Mesenchymal stem cell (in vitro differentiated cells and primary cell): ENCODE results near the gene HOXB4.

ENCODE experiments used
- DNase-seq: peaks from one replicate; pipeline ENCODE4 v3.0.0-alpha.2; 2013
- H2AFZ ChIP-seq: one replicate; pipeline ENCODE4 v1.6.1; 2013; ENCODE audit warnings: low read depth, mild to moderate bottlenecking, control low read depth, inconsistent platforms, low read length, moderate library complexity
- H2AK5ac ChIP-seq: 2 replicates; pipeline ENCODE4 v1.6.1; 2013; ENCODE audit warnings: low read length, moderate library complexity, mild to moderate bottlenecking, inconsistent platforms; ENCODE audit not compliant: severe bottlenecking
- H2BK120ac ChIP-seq: one replicate; pipeline ENCODE4 v1.6.1; 2013; ENCODE audit warnings: low read depth, mild to moderate bottlenecking, inconsistent platforms, low read length, moderate library complexity
- H2BK12ac ChIP-seq, 2 experiments: one replicate each; pipeline ENCODE4 v1.6.1; 2013; ENCODE audit warnings: inconsistent platforms in 2 of 2, low read length in 2 of 2, mild to moderate bottlenecking in 2 of 2, moderate library complexity in 2 of 2, control low read depth in 1 of 2
- H2BK15ac ChIP-seq: one replicate; pipeline ENCODE4 v1.6.1; 2013; ENCODE audit warnings: mild to moderate bottlenecking, low read depth, inconsistent platforms; ENCODE audit not compliant: poor library complexity, severe bottlenecking
- H2BK5ac ChIP-seq: 2 replicates; pipeline ENCODE4 v1.6.1; 2013; ENCODE audit warnings: low read depth, mild to moderate bottlenecking, low read length, control low read depth, inconsistent platforms; ENCODE audit not compliant: poor library complexity, severe bottlenecking
- H3K14ac ChIP-seq, 2 experiments: one replicate each; pipeline ENCODE4 v1.6.1; 2013; ENCODE audit warnings: inconsistent platforms in 2 of 2, low read length in 2 of 2, control low read depth in 1 of 2, mild to moderate bottlenecking in 1 of 2, moderate library complexity in 1 of 2
- H3K18ac ChIP-seq, 2 experiments: one replicate each; pipeline ENCODE4 v1.6.1; 2013; ENCODE audit warnings: inconsistent platforms in 2 of 2, low read length in 2 of 2, control low read depth in 1 of 2, low read depth in 1 of 2, mild to moderate bottlenecking in 1 of 2
- H3K23ac ChIP-seq, 2 experiments: one replicate each; pipeline ENCODE4 v1.6.1; 2013; ENCODE audit warnings: inconsistent platforms in 2 of 2, low read length in 2 of 2, mild to moderate bottlenecking in 2 of 2, moderate library complexity in 2 of 2, control low read depth in 1 of 2
- H3K27ac ChIP-seq: 2 replicates; pipeline ENCODE4 v1.5.1; 2013; ENCODE audit warnings: mild to moderate bottlenecking, moderate library complexity, low read length, control low read depth, inconsistent platforms; ENCODE audit not compliant: poor library complexity, severe bottlenecking
- H3K27me3 ChIP-seq, 2 experiments: 2 replicates each; pipeline versions ENCODE4 v1.6.1 to v1.7.0; 2013; ENCODE audit warnings: low read length in 2 of 2, mild to moderate bottlenecking in 2 of 2, moderate library complexity in 2 of 2, control low read depth in 1 of 2, inconsistent platforms in 1 of 2; ENCODE audit not compliant: control insufficient read depth in 1 of 2, insufficient read depth in 1 of 2
- H3K36me3 ChIP-seq, 2 experiments: 2 replicates each; pipeline versions ENCODE4 v1.6.1 to v1.7.0; 2013; ENCODE audit warnings: low read length in 2 of 2, control low read depth in 1 of 2, inconsistent platforms in 1 of 2, low read depth in 1 of 2, mild to moderate bottlenecking in 1 of 2; ENCODE audit not compliant: insufficient read depth in 2 of 2, control insufficient read depth in 1 of 2
- H3K4ac ChIP-seq, 2 experiments: one replicate each; pipeline ENCODE4 v1.6.1; 2013; ENCODE audit warnings: inconsistent platforms in 2 of 2, low read length in 2 of 2, mild to moderate bottlenecking in 2 of 2, moderate library complexity in 2 of 2, control low read depth in 1 of 2, low read depth in 1 of 2
- H3K4me1 ChIP-seq: 2 replicates; pipeline ENCODE4 v1.6.1; 2013; ENCODE audit warnings: low read depth, low read length, control low read depth; ENCODE audit not compliant: control insufficient read depth, insufficient read depth
- H3K4me2 ChIP-seq: 2 replicates; pipeline ENCODE4 v1.6.1; 2013; ENCODE audit warnings: low read length, mild to moderate bottlenecking, inconsistent platforms; ENCODE audit not compliant: poor library complexity, severe bottlenecking
- H3K4me3 ChIP-seq, 2 experiments: 2 replicates each; pipeline versions ENCODE4 v1.5.1 to v1.7.0; 2013; ENCODE audit warnings: low read length in 2 of 2, mild to moderate bottlenecking in 2 of 2, control low read depth in 1 of 2, low read depth in 1 of 2; ENCODE audit not compliant: insufficient read depth in 1 of 2
- H3K79me1 ChIP-seq: replicated peaks from 2 replicates; pipeline ENCODE4 v1.6.1; 2013; ENCODE audit warnings: mild to moderate bottlenecking, control low read depth, low read length, inconsistent platforms; ENCODE audit not compliant: poor library complexity, severe bottlenecking
- H3K9ac ChIP-seq: 2 replicates; pipeline ENCODE4 v1.7.0; 2013; ENCODE audit warnings: mild to moderate bottlenecking, low read length, moderate library complexity
- H3K9me3 ChIP-seq: 2 replicates; pipeline ENCODE4 v1.7.0; 2013; ENCODE audit warnings: mild to moderate bottlenecking, low read length; ENCODE audit not compliant: control insufficient read depth
- H4K8ac ChIP-seq: one replicate; pipeline ENCODE4 v1.6.1; 2013; ENCODE audit warnings: inconsistent platforms, mild to moderate bottlenecking, low read length, moderate library complexity
- H4K91ac ChIP-seq: one replicate; pipeline ENCODE4 v1.6.1; 2013; ENCODE audit warnings: mild to moderate bottlenecking, low read length, inconsistent platforms
- WGBS: methylation state at CpG from one replicate; pipeline ENCODE4 v1.1.7; 2013; ENCODE audit warnings: mixed read lengths; 5-methylcytosine and 5-hydroxymethylcytosine counted together

The HOXB4 gene

DNA sequence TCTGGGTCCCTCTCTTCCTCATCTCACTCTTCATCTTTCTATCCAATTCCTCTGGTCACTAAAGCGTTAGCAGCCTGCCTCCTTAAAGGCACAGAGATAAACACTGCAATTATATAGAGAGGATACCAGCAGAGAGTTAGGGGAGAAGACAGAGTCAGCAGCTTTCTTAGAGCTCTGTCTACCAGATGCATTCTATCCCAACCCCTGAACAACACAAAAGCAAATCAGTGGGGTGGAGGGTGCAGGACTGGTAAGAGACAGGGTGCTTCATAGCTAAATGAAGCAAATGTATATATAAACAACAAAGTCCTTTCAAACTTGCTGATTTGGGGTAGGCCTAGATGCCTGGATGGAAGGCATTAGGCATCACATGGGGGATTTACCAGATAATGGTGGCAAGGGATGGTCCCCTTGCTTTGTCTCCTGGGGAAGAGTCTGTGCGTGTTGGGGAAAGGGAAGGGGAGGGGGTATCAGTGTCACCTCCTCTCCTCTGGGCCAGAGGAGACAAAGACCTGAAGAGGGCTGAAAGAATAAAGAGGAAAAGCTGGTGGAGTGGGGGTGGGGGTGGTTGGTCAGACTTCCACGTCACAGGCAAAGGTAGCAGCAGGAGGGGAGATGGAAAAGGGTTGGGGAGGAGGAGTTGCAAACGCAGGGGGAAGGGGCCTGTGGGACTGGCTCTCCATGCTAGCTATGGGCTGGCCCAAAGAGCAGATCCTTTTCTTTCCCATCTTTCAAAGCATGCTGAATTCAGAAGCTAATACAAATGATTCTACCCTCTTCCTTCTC is 12.0 kb downstream of the HOXB4 start:
- Histone ChIP-seq H2BK12ac (peak overlapping the region; percentile 12 to 29), H3K36me3 (peaks cover 11 to 26% of the 10 kb centered on the region in 2 experiments), H2BK120ac (peak overlapping the region; percentile 21), H3K4me3 (peak overlapping the region in 1 of 2 experiments; percentile 30), H3K27me3 (no peaks in the 10 kb centered on the region), H3K4me1 (peaks cover 40% of the 10 kb centered on the region), H3K23ac (peak overlapping the region in 1 of 2 experiments; percentile 18), H2BK5ac (no peak overlapping the region), H3K18ac (peak overlapping the region in 1 of 2 experiments; percentile 35), H2AFZ (no peak overlapping the region), H4K91ac (peak overlapping the region; percentile 23), H3K27ac (no peak overlapping the region), H2BK15ac (no peak overlapping the region), H4K8ac (no peak overlapping the region), H3K14ac (no peak overlapping the region), H3K9ac (peak overlapping the region; percentile 20), H3K79me1 (no peaks in the 10 kb centered on the region), H3K4me2 (no peak overlapping the region), H3K4ac (peak overlapping the region; percentile 6 to 16), H3K9me3 (no peaks in the 10 kb centered on the region), H2AK5ac (peak overlapping the region; percentile 18)
- DNase-seq = no peak
- 39% methylated on average over 3 of the region's 4 CpGs for WGBS

DNA sequence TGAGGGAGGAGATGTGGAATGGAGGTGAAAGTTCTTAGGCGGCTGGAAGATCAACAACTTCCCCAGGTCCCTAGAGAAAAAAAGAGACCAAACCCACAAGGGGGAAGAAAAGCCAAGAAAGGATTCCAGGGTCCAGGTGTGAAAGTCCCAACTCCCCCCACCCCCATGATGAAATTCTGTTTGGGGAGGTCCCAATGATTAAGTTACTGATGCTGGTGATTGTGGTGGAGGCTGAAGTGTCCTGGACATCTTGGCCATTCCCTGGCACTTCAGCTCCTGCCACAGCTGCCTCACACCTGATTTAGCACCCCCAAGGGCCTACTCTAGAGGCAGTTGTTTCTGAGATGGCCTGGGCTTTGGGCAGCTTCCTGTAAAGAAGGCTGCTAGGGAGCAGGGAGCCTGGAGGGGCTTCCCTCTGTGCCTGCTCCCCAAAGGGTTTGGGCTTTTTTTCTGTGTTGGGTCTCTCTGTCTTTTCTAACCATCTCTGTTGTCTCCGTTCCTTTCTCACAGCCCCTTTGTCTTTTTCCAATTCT is 13.1 kb downstream of the HOXB4 start:
- 33% methylated on average over 1 of the region's 2 CpGs for WGBS
- no peak overlapping the region for H3K27ac ChIP-seq

DNA sequence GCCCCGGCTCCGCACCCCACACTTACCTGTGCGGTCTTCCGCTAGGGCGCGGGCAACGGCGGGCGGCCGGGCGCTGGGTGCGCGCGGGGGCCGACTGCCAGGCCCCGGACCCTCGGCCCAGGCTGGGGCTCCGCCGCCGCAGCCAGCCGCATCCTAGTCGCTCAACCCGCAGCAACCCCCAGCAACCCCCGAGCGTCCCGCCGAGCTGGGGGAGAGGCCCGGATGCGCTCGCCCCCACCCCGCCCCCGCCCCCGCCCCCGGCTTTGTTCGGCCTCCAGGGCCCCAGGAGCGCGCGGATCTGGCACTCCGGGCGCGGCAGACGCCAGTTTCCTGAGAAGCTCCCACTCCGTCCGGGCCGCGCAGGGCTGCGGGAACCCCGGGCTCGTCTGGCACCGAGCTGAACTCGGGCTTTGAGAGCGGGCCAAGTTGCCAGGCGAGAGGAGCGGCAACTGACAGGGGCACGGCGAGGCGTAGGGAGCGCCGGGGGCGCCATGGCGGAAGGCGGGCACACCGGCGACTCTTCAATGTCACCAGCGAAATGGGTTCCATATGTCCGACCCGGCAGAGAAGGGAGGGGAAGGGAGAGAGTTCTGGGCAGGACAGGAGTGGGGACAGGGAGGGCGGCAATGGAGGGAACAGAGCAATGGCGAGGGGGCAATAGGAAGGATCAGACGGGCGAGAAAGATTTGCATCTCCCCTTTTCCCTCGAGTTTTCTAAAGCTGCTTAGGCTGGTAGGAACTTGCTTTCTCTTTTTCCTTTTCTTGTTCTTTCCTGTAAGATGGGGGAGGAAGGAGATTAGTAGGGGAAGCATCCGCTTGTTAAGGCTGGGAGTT is 13.7 kb downstream of the HOXB4 start:
- Histone ChIP-seq H2BK5ac (no peak overlapping the region), H3K4me3 (peak overlapping the region; percentile 61 to 77)

More for the DNA sequence above, 13.1 kb downstream of the HOXB4 start:
- H3K4me3 ChIP-seq = peak overlapping the region in 1 of 2 experiments; percentile 77
- H4K91ac ChIP-seq = peak overlapping the region; percentile 62
- peak overlapping the region; percentile 89 for H3K4me2 ChIP-seq
- no peaks in the 10 kb centered on the region for H3K9me3 ChIP-seq
- peaks cover 15 to 26% of the 10 kb centered on the region in 2 experiments for H3K36me3 ChIP-seq
- H2BK15ac ChIP-seq = peak overlapping the region; percentile 65
- H2AK5ac ChIP-seq = peak overlapping the region; percentile 86
- peak overlapping the region; percentile 86 for H3K9ac ChIP-seq
- peak overlapping the region in 1 of 2 experiments; percentile 38 for H2BK12ac ChIP-seq
- H3K23ac ChIP-seq = no peak overlapping the region
- H2BK5ac ChIP-seq = no peak overlapping the region
- H3K27me3 ChIP-seq = no peaks in the 10 kb centered on the region
- peak; percentile 53 for DNase-seq
- peaks cover 39% of the 10 kb centered on the region for H3K4me1 ChIP-seq
- peak overlapping the region; percentile 27 for H2BK120ac ChIP-seq
- H3K18ac ChIP-seq = peak overlapping the region; percentile 58 to 61
- H3K14ac ChIP-seq = no peak overlapping the region
- H2AFZ ChIP-seq = no peak overlapping the region
- no peaks in the 10 kb centered on the region for H3K79me1 ChIP-seq
- peak overlapping the region; percentile 34 to 36 for H3K4ac ChIP-seq
- no peak overlapping the region for H4K8ac ChIP-seq

More for the DNA sequence above, 13.7 kb downstream of the HOXB4 start:
- Histone ChIP-seq H3K9me3 (no peaks in the 10 kb centered on the region), H3K4ac (peak overlapping the region; percentile 92 to 95), H3K36me3 (peaks cover 20 to 26% of the 10 kb centered on the region in 2 experiments), H2BK120ac (peak overlapping the region; percentile 87), H3K23ac (peak overlapping the region; percentile 86 to 91), H3K14ac (peak overlapping the region; percentile 36 to 90), H2BK12ac (peak overlapping the region; percentile 44 to 88), H4K91ac (peak overlapping the region; percentile 93), H3K9ac (peak overlapping the region; percentile 86), H2AFZ (no peak overlapping the region), H2BK15ac (peak overlapping the region; percentile 96), H3K79me1 (no peaks in the 10 kb centered on the region), H3K27ac (peak overlapping the region; percentile 20), H3K27me3 (no peaks in the 10 kb centered on the region), H2AK5ac (peak overlapping the region; percentile 61), H4K8ac (peak overlapping the region; percentile 94), H3K18ac (peak overlapping the region; percentile 90 to 96), H3K4me2 (peak overlapping the region; percentile 89), H3K4me1 (peaks cover 43% of the 10 kb centered on the region)
- peak; percentile 56 for DNase-seq
- WGBS = 6% methylated on average over 52 of the region's 73 CpGs
